Measurements from ENCODE around the gene MAN1A1.

MAN1A1 gene

GRCh38 chr6:119264854-119265397 is 84.6 kb downstream of the MAN1A1 start:
- DNase-seq: no peak

DNA sequence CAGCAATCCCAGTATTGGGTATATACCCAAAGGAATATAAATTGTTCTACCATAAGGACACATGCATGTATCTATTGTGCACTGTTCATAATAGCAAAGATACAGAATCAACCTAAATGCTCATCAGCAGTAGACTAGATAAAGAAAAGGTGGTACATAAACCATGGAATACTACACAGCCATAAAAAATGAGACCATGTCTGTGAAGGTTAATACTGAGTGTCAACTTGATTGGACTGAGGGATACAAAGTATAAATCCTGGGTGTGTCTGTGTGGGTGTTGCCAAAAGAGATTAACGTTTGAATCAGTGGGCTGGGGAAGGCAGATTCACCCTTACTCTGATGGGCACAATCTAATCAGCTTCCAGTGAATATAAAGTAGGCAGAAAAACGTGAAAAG is 86.9 kb downstream of the MAN1A1 start:
- DNase-seq: no peak

- DNase-seq: no peak
Observed at GRCh38 chr6:119261944-119262284, 87.6 kb downstream of the MAN1A1 start.

- DNase-seq: no peak
Observed at GRCh38 chr6:119259027-119259426, 90.5 kb downstream of the MAN1A1 start.

GRCh38 chr6:119257726-119258125 is 91.8 kb downstream of the MAN1A1 start:
- no peak for DNase-seq

DNA sequence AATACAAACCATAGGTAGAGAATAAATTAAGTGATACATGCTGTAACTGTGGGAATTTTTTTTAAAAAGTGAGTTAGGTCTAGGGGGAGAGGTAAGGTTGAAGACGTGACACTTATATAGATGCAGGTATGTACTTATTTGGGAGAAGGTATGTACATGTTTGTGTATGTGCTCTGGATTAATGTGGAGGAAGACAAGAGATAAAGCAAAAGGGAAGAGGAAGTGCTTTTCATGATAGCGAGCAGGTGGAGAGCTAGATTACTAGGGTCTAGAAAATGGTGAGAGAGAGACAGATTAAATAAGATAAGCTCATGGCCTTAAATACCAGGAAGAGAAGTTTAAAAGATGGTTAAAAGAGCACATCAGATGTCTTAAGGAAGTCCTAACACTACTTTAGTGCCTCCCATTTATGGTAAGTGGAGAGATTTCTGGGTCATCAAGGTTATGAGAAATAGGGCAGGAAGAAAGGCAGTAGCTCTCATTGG is 92.5 kb downstream of the MAN1A1 start:
- DNase-seq: no peak

GRCh38 chr6:119256392-119256791 is 93.2 kb downstream of the MAN1A1 start:
- no peak for DNase-seq

GRCh38 chr6:119255492-119255891 is 94.1 kb downstream of the MAN1A1 start:
- no peak for DNase-seq

- DNase-seq: no peak
Observed at GRCh38 chr6:119250036-119250435, 99.5 kb downstream of the MAN1A1 start.

- DNase-seq: no peak
Observed at GRCh38 chr6:119249319-119249718, 100.2 kb downstream of the MAN1A1 start.

- no peak for DNase-seq
Observed at GRCh38 chr6:119247504-119247903, 102.1 kb downstream of the MAN1A1 start.

GRCh38 chr6:119243657-119244056 is 105.9 kb downstream of the MAN1A1 start:
- DNase-seq: no peak

GRCh38 chr6:119243037-119243436 is 106.5 kb downstream of the MAN1A1 start:
- DNase-seq: no peak

DNA sequence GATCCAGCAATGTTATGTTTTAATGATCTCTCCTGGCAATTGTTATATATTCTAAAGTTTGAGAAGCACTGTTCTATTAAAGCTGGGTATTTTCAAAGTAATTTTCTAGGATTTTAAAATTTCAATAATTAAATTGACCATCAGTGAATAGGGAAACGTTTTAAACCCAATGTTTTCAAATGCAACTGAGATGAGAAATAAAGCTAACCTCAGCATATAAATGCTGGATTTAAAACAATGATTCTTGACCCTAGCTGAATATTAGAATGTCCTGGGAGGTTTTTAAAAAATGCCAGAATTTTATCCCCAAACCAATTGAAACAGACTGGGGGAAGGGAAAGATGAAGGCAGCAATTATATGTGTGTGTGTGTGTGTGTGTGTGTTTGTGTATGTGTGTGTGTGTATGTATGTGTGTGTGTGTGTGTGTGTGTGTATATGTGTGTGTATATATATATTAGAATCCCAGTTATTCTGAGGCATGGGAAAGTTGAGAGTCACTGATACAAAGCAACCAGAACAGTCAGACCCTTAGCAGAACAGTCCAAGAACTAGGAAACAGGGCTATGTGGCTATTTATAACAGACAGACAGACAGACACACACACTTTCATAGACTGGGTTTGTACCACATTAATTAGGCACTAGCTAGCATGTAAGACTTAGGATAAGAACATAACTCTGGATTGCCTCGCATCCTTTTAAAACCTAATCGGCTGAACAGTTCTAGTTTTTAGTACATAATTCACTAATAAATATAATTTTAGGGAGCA is 107.8 kb downstream of the MAN1A1 start:
- no peak for DNase-seq

GRCh38 chr6:119241111-119241465 is 108.5 kb downstream of the MAN1A1 start:
- no peak for DNase-seq

GRCh38 chr6:119240257-119241110 is 109.1 kb downstream of the MAN1A1 start:
- DNase-seq: no peak

DNA sequence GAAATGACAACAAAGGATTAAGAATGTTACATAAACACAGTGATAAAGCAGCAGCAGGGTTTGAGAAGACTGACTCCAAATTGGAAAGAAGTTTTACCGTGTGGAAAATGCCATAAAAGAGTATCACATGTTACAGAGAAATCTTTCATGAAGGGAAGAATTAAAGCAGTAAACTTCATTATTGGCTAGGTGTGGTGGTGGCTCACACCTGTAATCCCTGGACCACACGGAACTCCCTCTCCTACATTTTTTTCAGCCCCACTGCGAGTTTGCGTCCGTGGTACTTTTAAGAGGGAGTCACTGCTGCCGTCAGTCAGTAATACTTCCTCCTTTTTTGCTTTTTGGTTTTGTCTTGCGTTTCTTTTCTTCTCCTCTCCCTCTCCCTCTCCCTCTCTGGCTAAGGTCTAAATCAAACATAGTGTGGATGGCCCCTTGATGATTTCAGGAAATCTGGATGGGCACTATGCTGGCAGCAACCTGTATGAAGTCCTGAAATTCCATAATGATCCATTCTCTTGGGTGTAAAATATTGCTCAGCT is 112.3 kb downstream of the MAN1A1 start:
- no peak for DNase-seq

DNA sequence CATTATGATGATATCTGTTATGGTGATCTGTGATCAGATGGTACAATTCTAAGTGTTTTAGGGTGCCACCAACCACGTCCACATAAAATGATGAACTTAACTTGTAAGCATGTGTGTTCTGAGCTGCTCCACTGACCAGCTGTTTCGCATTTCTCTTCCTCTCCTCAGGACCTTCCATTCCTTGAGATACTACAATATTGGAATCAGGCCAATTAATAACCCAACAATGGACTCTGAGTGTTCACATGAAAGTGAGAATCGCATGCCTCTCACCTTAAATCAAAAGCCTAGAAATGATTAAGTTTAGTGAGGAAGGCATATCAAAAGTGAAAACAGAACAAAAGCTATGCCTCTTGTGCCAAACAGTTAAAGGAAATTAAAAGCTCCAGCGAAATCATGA is 114.6 kb downstream of the MAN1A1 start:
- no peak for DNase-seq

- DNase-seq: no peak
Observed at GRCh38 chr6:119234457-119234856, 115.1 kb downstream of the MAN1A1 start.

GRCh38 chr6:119233312-119233984 is 116.1 kb downstream of the MAN1A1 start:
- no peak for DNase-seq

GRCh38 chr6:119231394-119231793 is 118.2 kb downstream of the MAN1A1 start:
- no peak for DNase-seq

- DNase-seq: no peak
Observed at GRCh38 chr6:119230160-119230559, 119.4 kb downstream of the MAN1A1 start.

- DNase-seq: no peak
Observed at GRCh38 chr6:119227377-119227776, 122.2 kb downstream of the MAN1A1 start.
